ENCODE data around the gene NPL.

- TF ChIP-seq, protein P1, sequence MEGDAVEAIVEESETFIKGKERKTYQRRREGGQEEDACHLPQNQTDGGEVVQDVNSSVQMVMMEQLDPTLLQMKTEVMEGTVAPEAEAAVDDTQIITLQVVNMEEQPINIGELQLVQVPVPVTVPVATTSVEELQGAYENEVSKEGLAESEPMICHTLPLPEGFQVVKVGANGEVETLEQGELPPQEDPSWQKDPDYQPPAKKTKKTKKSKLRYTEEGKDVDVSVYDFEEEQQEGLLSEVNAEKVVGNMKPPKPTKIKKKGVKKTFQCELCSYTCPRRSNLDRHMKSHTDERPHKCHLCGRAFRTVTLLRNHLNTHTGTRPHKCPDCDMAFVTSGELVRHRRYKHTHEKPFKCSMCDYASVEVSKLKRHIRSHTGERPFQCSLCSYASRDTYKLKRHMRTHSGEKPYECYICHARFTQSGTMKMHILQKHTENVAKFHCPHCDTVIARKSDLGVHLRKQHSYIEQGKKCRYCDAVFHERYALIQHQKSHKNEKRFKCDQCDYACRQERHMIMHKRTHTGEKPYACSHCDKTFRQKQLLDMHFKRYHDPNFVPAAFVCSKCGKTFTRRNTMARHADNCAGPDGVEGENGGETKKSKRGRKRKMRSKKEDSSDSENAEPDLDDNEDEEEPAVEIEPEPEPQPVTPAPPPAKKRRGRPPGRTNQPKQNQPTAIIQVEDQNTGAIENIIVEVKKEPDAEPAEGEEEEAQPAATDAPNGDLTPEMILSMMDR (IDR thresholded peaks at IDR 0.05): no peak
- TF ChIP-seq POLR2AphosphoS5 (IDR thresholded peaks at IDR 0.05): no peak
- TF ChIP-seq EP300 (IDR thresholded peaks at IDR 0.05; ENCODE audit: low read depth): no peak
Measured at GRCh38 chr1:182766881-182767645, 22.5 kb upstream of the NPL start.
